OCI-LY3 (cell line): ENCODE results near the gene OTOP2.

Experiments used
- CTCF ChIP-seq: fragments of 200-600, 300-600 bp; sonication (generic); IDR thresholded peaks from 2 replicates; pipeline ENCODE4 v1.5.1; 2014; ENCODE audit warnings: antibody characterized with exemption, low read length, low read depth
- EZH2phosphoT487 ChIP-seq: fragments of 200-600 bp; shearing (Covaris generic); IDR thresholded peaks from 2 replicates; pipeline ENCODE4 v1.6.1; 2018; ENCODE audit warnings: antibody characterized with exemption, mixed run types, low read depth

DNA sequence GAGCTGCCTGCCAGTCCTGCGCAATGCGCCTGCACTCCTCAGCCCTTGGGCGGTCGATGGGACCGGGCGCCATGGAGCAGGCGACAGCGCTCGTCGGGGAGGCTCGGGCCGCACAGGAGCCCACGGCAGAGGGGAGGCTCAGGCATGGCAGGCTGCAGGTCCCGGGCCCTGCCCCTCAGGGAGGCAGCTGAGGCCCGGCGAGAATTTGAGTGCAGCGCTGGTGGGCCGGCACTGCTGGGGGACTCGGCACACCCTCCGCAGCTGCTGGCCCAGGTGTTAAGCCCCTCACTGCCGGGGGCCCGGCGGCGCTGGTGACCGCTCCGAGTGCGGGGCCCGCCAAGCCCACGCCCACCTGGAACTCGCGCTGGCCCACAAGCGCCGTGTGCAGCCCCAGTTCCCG is 17.1 kb upstream of the OTOP2 start:
- TF ChIP-seq CTCF (no peak), EZH2phosphoT487 (no peak)
